Measurements from ENCODE around the gene TBCC. TPM values are rescaled to one million over a fixed set of nuclear protein-coding genes. Genes with fewer than 3 reads are reported as not detected.

The TBCC gene
- total and polyA plus RNA-seq, 9 donors: 14.1 to 18.7 (median 16.4) TPM

GRCh38 chr6:42788671-42789070 lies 42.8 kb upstream of the TBCC start:
- TF ChIP-seq POLR2A (IDR thresholded peaks at IDR 0.05) (no peak), EP300 (IDR thresholded peaks at IDR 0.05) (no peak)
- TF ChIP-seq, protein P1, sequence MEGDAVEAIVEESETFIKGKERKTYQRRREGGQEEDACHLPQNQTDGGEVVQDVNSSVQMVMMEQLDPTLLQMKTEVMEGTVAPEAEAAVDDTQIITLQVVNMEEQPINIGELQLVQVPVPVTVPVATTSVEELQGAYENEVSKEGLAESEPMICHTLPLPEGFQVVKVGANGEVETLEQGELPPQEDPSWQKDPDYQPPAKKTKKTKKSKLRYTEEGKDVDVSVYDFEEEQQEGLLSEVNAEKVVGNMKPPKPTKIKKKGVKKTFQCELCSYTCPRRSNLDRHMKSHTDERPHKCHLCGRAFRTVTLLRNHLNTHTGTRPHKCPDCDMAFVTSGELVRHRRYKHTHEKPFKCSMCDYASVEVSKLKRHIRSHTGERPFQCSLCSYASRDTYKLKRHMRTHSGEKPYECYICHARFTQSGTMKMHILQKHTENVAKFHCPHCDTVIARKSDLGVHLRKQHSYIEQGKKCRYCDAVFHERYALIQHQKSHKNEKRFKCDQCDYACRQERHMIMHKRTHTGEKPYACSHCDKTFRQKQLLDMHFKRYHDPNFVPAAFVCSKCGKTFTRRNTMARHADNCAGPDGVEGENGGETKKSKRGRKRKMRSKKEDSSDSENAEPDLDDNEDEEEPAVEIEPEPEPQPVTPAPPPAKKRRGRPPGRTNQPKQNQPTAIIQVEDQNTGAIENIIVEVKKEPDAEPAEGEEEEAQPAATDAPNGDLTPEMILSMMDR (IDR thresholded peaks at IDR 0.05): no peak
- intact Hi-C loops (cut with DNase I): loop anchor here in 1 of 4 donors (10.0 kb wide), 1 partner anchor 86 kb away; the partner anchor contains the start of gene RPL7L1
- WGBS, 3 donors: 60 to 74% (median 70%) methylated on average over 4 of the region's 4 CpGs
- no peak overlapping the region for H3K4me3 ChIP-seq
- no peak for DNase-seq
- H3K9me3 ChIP-seq: no peaks in the 10 kb centered on the region
- H3K36me3 ChIP-seq: no peaks in the 10 kb centered on the region
- H3K27me3 ChIP-seq: no peaks in the 10 kb centered on the region
- H3K27ac ChIP-seq: no peak overlapping the region
- peaks cover 21% of the 10 kb centered on the region for H3K4me1 ChIP-seq (ENCODE audit: insufficient read depth)

- Histone ChIP-seq H3K9me3 (no peaks in the 10 kb centered on the region), H3K4me1 (ENCODE audit: insufficient read depth) (peaks cover 21% of the 10 kb centered on the region), H3K27me3 (no peaks in the 10 kb centered on the region), H3K27ac (peak overlapping the region in 1 of 2 donors; percentile 29), H3K4me3 (no peak overlapping the region), H3K36me3 (no peaks in the 10 kb centered on the region)
- DNase-seq: no peak
- intact Hi-C loops (cut with DNase I): loop anchor here in 1 of 4 donors (10.0 kb wide), 1 partner anchor 88 kb away; the partner anchor contains the start of gene RPL7L1
- TF ChIP-seq, protein P1 (IDR thresholded peaks at IDR 0.05): no peak
- TF ChIP-seq EP300 (IDR thresholded peaks at IDR 0.05): no peak
- no peak for TF ChIP-seq POLR2A (IDR thresholded peaks at IDR 0.05)
- WGBS, 3 donors: 77 to 78% (median 77%) methylated on average over 2 of the region's 2 CpGs
Measured at GRCh38 chr6:42787063-42787472, 41.2 kb upstream of the TBCC start.

DNA sequence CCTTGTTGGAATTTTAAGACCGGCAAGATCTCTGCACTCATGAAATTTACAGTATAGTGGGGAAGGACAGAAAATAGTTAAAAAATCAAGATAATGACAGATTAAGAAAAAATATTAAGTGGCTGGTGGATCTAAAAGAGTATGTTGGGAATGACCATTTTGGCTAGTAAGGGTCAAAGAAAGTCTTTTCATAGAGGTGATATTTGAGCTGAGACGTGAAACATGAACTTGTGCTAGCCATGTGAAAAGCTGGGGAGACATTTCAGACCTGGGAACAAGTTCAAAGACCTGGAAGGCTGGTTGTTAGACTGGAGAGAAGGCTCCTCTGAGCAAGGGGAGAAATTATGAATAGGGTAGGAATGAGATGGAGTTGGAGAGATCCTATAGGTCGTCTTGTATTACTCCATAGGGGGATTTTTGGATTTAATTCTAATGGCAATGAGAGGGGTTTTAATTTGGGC lies 40.7 kb upstream of the TBCC start:
- no peak for DNase-seq
- H3K27ac ChIP-seq: peak overlapping the region in 1 of 2 donors; percentile 29
- intact Hi-C loops (cut with DNase I): loop anchor here in 1 of 4 donors (10.0 kb wide), 1 partner anchor 88 kb away; the partner anchor contains the start of gene RPL7L1
- 54 to 75% (median 72%) methylated on average over 3 of the region's 3 CpGs for WGBS, 3 donors
- H3K4me1 ChIP-seq (ENCODE audit: insufficient read depth): peaks cover 21% of the 10 kb centered on the region
- no peak overlapping the region for H3K4me3 ChIP-seq
- H3K36me3 ChIP-seq: no peaks in the 10 kb centered on the region
- no peaks in the 10 kb centered on the region for H3K9me3 ChIP-seq
- TF ChIP-seq EP300 (IDR thresholded peaks at IDR 0.05) (no peak), POLR2A (IDR thresholded peaks at IDR 0.05) (no peak)
- H3K27me3 ChIP-seq: no peaks in the 10 kb centered on the region

DNA sequence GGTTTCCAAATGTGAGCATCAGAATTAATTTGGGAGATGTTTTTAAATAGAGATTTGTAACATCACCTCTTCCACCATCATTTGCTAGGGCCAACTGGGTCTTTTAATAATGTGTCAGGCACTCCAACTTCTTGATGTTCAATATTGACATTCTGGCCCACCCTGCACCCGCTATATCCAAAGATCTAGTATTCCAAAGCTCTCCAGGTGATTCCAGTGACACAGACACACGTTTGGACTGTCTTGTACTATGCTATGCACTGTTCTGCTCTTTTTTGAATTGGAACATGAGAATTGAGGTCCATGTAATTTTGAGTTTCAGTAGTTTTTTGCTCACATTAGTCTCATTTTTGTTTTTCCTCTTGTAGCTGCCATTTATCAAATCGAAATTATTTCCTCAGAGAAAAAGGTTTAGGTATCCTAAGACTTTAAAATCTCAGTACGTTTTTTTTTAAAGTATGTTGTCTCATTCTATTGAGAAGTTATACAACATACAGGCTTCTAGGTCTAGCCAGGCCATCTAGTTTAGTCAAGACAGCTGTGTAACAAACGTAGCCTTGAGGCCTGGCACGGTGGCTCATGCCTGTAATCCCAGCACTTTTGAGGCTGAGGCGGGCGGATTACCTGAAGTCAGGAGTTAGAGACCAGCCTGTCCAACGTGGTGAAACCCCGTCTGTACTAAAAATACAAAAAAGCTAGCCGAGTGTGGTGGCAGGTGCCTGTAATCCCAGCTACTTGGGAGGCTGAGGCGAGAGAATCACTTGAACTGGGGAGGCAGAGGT lies 39.0 kb upstream of the TBCC start:
- no peak for DNase-seq
- intact Hi-C loops (cut with DNase I): loop anchor here in 1 of 4 donors (5.0 to 10.0 kb wide), 2 partner anchors 38 to 90 kb away; partner anchors contain the start of genes RPL7L1 and TBCC
- Histone ChIP-seq H3K4me1 (ENCODE audit: insufficient read depth) (peaks cover 15% of the 10 kb centered on the region), H3K36me3 (no peaks in the 10 kb centered on the region), H3K27ac (peak overlapping the region; percentile 99 to 100), H3K9me3 (no peaks in the 10 kb centered on the region), H3K4me3 (peak overlapping the region; percentile 67), H3K27me3 (no peaks in the 10 kb centered on the region)
- TF ChIP-seq EP300 (IDR thresholded peaks at IDR 0.05) (no peak), POLR2A (IDR thresholded peaks at IDR 0.05) (no peak)
- TF ChIP-seq, protein P1 (IDR thresholded peaks at IDR 0.05): no peak
- 41% methylated on average over 12 of the region's 12 CpGs for WGBS, 3 donors
